GM12878 (cell line): Measurements from ENCODE around the gene CACNA1S.

Experiments
- EGR1 ChIP-seq, 2 experiments: IDR thresholded peaks; 1 replicate in 1 of 2; 2 replicates in 1 of 2; pipeline ENCODE4 v1.6.1; 2011 to 2012; ENCODE audit warnings: low read depth in 2 of 2, low read length in 2 of 2, borderline replicate concordance in 1 of 2, mild to moderate bottlenecking in 1 of 2, moderate library complexity in 1 of 2
- EZH2 ChIP-seq: IDR thresholded peaks from 2 replicates; pipeline ENCODE4 v1.6.1; 2012; ENCODE audit warnings: low read depth, mild to moderate bottlenecking, control low read depth, inconsistent platforms, low read length, borderline replicate concordance; ENCODE audit not compliant: control insufficient read depth
- GABPA ChIP-seq: IDR thresholded peaks from 2 replicates; pipeline ENCODE4 v1.6.1; 2014; ENCODE audit warnings: antibody characterized with exemption, low read depth, mild to moderate bottlenecking, inconsistent platforms
- NR2F1 ChIP-seq: fragments of 450-650 bp; conservative IDR thresholded peaks from 2 replicates; pipeline ENCODE4 v1.6.1; 2017; ENCODE audit warnings: mild to moderate bottlenecking
- POLR2A ChIP-seq: IDR thresholded peaks from 2 replicates; pipeline ENCODE4 v1.6.1; 2011; ENCODE audit warnings: low read depth, mild to moderate bottlenecking, low read length
- SREBF1 ChIP-seq: IDR thresholded peaks from 2 replicates; pipeline ENCODE4 v1.6.1; 2012; ENCODE audit warnings: mild to moderate bottlenecking, low read length
- TCF3 ChIP-seq: IDR thresholded peaks from 2 replicates; pipeline ENCODE4 v1.6.1; 2012; ENCODE audit warnings: low read depth, mild to moderate bottlenecking, low read length, borderline replicate concordance; ENCODE audit not compliant: insufficient read depth
- TF ChIP-seq, protein P1 (sequence below), 3 experiments: IDR thresholded peaks in 2 of 3; conservative IDR thresholded peaks in 1 of 3; 2 replicates each; pipeline ENCODE4 v1.5.1; 2011; ENCODE audit warnings: low read depth in 3 of 3, low read length in 3 of 3, mild to moderate bottlenecking in 3 of 3, control low read depth in 2 of 3, moderate library complexity in 2 of 3, inconsistent platforms in 1 of 3, mixed read lengths in 1 of 3; ENCODE audit not compliant: control insufficient read depth in 2 of 3, insufficient read depth in 1 of 3; ENCODE audit errors: extremely low read depth in 1 of 3
- TF ChIP-seq, protein P2 (sequence below): IDR thresholded peaks from 2 replicates; pipeline ENCODE4 v1.6.1; 2011; ENCODE audit warnings: borderline replicate concordance, low read depth, mild to moderate bottlenecking, moderate library complexity, mixed read lengths, low read length; ENCODE audit not compliant: insufficient read depth; ENCODE audit errors: extremely low read length
- TF ChIP-seq, protein P3 (sequence below): fragments of 450-650 bp; IDR thresholded peaks from 2 replicates; pipeline ENCODE4 v1.6.1; 2017; ENCODE audit warnings: antibody characterized with exemption, mild to moderate bottlenecking, moderate library complexity

GRCh38 chr1:201065686-201066085, 46.5 kb downstream of the CACNA1S start:
- TF ChIP-seq, protein P1, sequence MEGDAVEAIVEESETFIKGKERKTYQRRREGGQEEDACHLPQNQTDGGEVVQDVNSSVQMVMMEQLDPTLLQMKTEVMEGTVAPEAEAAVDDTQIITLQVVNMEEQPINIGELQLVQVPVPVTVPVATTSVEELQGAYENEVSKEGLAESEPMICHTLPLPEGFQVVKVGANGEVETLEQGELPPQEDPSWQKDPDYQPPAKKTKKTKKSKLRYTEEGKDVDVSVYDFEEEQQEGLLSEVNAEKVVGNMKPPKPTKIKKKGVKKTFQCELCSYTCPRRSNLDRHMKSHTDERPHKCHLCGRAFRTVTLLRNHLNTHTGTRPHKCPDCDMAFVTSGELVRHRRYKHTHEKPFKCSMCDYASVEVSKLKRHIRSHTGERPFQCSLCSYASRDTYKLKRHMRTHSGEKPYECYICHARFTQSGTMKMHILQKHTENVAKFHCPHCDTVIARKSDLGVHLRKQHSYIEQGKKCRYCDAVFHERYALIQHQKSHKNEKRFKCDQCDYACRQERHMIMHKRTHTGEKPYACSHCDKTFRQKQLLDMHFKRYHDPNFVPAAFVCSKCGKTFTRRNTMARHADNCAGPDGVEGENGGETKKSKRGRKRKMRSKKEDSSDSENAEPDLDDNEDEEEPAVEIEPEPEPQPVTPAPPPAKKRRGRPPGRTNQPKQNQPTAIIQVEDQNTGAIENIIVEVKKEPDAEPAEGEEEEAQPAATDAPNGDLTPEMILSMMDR (IDR thresholded peaks at IDR 0.05 in 2 of 3, conservative IDR thresholded peaks at IDR 0.05 in 1 of 3; ENCODE audit: control insufficient read depth in 2 of 3, extremely low read depth in 1 of 3, insufficient read depth in 1 of 3, low read depth in 3 of 3, low read length in 3 of 3), result no peak
- TF ChIP-seq NR2F1 (no peak), POLR2A (no peak), SREBF1 (no peak), GABPA (no peak), EGR1 (IDR thresholded peaks at IDR 0.05; ENCODE audit: borderline replicate concordance in 1 of 2, low read depth in 2 of 2, low read length in 2 of 2) (no peak), EZH2 (no peak), TCF3 (no peak)
- TF ChIP-seq, protein P2, sequence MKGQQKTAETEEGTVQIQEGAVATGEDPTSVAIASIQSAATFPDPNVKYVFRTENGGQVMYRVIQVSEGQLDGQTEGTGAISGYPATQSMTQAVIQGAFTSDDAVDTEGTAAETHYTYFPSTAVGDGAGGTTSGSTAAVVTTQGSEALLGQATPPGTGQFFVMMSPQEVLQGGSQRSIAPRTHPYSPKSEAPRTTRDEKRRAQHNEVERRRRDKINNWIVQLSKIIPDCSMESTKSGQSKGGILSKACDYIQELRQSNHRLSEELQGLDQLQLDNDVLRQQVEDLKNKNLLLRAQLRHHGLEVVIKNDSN, result no peak
- TF ChIP-seq, protein P3, sequence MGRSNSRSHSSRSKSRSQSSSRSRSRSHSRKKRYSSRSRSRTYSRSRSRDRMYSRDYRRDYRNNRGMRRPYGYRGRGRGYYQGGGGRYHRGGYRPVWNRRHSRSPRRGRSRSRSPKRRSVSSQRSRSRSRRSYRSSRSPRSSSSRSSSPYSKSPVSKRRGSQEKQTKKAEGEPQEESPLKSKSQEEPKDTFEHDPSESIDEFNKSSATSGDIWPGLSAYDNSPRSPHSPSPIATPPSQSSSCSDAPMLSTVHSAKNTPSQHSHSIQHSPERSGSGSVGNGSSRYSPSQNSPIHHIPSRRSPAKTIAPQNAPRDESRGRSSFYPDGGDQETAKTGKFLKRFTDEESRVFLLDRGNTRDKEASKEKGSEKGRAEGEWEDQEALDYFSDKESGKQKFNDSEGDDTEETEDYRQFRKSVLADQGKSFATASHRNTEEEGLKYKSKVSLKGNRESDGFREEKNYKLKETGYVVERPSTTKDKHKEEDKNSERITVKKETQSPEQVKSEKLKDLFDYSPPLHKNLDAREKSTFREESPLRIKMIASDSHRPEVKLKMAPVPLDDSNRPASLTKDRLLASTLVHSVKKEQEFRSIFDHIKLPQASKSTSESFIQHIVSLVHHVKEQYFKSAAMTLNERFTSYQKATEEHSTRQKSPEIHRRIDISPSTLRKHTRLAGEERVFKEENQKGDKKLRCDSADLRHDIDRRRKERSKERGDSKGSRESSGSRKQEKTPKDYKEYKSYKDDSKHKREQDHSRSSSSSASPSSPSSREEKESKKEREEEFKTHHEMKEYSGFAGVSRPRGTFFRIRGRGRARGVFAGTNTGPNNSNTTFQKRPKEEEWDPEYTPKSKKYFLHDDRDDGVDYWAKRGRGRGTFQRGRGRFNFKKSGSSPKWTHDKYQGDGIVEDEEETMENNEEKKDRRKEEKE, result no peak
